Brain pericyte (primary cell): ENCODE data around the gene ABHD14A.

Experiments
- DNase-seq: peaks from one replicate; pipeline ENCODE4 v3.0.0-alpha.2; 2012; ENCODE audit warnings: low read depth, low spot score

Gene ABHD14A

DNA sequence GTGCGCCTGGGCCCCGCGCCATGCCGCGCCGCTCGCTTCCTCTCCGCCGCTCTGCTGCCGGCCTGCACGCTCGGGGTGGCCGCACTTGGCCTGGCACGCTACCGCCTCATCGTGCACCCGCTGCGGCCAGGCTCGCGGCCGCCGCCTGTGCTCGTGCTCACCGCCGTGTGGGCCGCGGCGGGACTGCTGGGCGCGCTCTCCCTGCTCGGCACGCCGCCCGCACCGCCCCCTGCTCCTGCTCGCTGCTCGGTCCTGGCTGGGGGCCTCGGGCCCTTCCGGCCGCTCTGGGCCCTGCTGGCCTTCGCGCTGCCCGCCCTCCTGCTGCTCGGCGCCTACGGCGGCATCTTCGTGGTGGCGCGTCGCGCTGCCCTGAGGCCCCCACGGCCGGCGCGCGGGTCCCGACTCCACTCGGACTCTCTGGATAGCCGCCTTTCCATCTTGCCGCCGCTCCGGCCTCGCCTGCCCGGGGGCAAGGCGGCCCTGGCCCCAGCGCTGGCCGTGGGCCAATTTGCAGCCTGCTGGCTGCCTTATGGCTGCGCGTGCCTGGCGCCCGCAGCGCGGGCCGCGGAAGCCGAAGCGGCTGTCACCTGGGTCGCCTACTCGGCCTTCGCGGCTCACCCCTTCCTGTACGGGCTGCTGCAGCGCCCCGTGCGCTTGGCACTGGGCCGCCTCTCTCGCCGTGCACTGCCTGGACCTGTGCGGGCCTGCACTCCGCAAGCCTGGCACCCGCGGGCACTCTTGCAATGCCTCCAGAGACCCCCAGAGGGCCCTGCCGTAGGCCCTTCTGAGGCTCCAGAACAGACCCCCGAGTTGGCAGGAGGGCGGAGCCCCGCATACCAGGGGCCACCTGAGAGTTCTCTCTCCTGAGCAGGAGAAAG, 18.7 kb upstream of the ABHD14A start:
- no peak for DNase-seq

DNA sequence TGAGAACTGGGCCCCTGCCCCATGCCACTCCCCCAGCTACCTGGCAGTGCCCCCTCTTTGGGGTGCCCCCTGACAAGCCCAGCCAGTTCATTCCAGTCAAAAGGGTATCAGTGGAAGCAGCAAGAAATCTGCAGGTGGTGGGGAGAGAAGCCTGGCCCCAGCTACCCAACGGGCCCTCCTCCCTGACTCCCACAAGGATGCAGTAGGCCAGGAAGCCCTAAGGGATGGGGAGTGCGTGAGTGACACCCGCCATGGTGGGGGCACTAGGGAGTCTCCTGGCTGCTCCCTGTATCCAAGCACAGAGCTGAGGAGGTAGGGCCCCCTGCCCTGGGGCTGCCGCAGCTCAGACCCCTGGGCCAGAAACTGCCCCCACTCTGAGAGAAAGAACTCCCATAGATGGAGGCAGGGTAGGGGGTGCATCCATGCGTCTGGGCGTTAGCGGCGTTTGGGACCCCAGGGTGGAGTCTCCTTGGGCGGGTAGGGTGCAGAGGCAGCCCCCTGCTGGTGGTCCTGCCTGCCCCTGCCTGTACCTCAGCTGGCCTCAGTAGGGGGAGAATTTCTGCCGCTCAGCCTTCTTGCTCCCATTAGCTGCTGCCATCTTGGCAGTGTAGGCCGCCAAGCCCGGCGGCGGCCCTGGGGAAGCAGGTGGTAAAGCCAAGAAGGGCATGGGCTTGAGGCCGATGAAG, 17.2 kb upstream of the ABHD14A start:
- DNase-seq: no peak

DNA sequence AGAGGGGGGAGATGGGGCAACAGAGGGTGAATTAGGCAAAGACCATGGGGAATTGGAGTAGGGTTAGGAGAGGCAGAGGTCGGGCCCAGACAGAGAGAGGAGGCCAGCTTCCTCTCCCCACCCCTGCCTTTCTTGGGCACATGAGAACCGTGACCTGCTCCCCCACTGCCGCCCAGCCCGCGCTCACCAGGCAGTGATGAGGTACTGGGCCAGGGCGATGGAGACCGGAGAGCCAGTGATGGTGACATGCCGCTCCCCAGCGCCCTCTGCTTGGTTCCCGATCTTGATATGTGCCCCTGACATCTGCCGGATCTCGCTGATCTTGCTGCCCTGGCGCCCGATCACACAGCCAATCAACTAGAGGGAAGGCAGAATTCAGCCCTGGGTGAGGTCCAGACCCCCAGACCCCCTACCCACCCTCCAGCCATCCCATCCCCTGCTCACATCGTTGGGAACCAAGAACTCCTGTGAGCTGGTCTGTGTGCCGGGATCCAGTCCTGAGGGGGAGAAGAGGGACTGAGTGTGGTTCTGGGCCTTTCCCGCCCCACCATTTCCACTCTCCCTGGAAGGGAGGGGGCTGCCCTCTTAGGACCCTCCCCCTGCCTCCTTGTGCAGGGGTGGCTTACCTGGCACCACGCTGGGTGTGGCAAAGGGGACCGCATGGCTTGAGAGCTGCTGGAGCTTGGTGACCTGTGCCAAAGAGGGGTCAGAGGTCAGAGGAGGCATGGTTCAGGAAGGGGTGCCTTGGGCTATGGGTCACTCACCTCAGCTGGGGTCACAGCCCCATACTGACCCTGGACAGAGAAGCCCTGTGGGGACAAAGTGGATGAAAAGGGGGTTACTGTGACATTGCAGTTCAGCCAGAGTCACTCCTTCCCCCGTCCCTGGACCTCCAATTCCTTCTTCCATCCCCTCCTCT, 16.0 kb upstream of the ABHD14A start:
- DNase-seq: no peak

DNA sequence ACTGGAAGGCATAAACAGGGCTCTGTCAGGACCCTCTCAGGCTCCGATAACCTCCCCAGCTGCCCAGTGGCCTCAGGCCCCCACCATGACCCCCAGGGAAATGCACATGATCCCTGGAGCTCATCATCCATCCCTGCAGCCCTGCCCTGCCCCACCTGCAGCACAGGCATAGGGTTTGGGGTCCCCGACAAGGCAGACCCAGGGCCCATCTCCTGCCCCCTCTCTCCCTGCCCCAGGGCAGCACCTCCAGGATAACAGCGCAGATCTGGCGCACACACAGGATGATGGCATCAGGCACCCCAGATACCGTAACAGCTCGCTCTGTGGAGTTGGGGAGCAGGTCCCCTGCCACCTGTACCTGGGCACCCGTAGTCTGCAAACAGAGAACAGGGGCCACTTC, 15.2 kb upstream of the ABHD14A start:
- DNase-seq: no peak

DNA sequence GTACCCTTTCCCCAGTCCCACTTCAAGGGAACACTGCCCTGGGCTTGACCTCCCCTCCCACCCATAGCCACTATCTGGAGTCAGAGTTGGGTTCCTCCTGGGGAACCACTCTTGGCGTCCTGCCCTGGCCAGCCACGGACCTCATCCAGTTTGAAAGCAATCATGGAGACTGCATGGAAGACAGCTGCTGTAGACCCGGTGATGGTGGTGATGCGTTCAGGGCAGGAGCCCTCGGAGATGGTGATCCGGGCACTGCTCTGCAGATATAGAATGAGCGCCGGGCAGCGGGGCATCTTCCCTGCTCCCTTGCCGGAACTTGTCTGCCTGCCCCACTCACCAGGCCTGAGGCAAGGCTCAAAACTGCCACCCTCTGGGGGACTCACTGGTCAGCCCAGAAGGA, 14.5 kb upstream of the ABHD14A start:
- no peak for DNase-seq

DNA sequence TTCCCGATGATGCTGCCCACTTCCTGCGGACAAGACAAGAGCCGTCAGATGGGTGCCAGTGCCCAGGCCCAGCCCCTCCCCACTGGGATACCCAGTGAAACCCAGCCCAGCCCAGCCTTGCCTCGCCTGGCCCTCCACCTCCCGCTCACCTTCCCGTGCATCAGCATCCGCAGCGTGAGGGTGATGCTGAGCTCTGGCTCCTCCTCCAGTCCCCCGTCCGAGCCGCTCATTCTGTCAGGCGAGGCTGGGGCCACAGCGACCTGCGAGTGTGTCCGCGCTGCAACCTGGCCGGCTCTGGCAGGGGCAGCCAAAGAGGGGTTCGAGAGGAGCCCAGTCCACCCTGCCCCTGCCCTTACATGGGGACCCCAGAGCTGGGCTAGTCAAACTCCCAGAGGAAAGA, 13.9 kb upstream of the ABHD14A start:
- DNase-seq: no peak

DNA sequence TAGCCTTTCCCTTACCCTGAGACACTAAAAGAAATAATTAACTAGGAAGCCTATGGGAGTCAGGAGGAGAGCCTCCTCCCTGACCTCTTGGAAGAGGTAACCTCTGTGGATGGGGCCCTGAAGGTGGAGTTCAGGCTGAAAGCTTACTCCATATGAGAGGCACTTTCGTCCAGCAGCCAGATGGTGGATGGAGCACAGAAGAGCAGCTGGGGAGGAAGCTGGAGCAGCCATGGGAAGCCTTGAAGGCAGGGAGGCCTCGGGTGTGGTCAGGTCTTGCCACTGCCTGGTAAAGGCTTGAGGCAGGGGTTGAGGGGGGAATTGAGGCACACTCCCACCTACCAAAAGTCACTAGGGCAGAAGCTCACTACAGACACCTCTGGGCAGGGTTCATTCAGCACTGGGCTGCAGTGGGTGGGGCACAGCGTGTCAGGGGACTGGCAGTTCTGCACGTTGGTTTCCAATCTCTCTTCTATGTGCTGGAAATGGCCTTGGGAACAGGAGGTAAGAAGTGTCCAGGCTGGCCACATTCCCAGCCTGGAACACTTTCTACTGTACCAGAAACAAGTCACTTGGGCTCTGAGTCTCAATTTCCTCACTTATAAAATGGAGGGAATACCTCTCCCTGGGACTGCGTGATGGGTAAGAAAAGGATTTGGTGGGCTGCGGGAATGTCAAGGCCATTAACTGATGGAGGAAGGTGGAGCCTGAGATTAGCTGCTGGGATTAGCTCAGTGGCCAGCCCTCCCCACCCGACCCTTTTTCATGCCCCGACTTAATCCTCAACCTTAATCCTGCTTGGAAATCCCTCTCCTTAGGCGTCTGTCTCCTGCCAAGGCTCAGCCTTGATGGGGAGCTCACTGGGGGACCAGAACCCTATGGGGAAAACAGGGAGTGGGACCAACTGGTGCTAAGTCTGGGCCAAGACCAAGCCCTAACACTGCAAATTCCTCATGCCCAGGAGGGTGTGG, 13.0 kb upstream of the ABHD14A start:
- no peak for DNase-seq

DNA sequence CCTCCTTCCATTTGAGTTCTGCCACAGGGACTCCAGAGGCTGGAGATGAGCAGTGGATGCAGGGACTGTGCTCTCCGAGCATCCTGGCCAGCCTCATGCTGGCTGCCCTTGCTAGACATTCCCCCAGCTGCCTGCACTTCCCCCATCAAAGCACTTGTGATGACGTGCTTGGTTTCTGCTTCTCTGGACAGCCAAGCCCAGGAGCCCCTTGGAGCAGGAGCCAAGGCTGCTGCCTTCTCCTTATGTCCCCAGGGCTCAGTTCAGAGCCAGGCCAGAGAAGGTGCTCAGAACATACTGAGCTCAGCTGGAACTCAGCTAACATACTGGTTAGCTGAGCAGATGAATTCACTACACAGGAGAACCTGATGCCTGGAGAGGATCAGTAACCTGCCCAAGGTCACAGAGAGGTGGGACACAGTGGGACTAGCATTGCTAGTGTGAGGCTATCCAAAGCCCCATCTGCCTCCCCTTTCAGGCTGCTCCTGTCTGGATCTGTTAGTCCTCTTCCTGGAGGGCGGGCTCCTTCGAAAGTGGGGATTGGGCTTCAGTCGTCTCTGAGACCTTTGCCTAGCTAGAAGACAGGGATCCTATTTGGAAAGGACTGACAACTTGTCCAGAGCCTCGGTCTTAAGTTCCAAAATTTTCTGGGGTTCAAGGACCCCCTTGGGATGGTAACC, 11.9 kb upstream of the ABHD14A start:
- DNase-seq: no peak

DNA sequence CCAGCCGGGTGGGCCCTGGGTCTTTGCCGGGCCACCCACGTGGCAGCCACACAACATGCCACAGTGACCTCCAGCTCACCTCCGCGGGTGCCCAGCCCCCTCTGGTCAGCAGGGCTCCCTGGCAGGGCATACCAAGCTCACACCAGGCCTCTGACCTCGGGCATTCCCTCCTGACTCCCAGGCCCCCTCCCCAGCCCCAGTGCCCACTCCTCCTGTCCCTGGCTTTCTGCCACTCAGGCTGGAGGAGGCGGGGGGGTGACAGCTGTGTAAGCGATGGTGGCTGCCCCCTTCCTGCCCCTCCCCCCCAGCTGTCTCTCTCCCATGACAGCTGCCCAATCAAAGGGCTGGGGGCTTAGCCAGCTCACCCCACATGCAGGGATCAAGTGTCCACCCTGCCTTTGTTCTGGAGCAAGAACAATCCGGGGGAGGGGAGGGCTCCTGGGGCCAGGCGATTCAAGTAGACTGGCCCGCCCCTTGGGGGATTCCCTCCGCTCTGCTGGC, 10.9 kb upstream of the ABHD14A start:
- DNase-seq: no peak

DNA sequence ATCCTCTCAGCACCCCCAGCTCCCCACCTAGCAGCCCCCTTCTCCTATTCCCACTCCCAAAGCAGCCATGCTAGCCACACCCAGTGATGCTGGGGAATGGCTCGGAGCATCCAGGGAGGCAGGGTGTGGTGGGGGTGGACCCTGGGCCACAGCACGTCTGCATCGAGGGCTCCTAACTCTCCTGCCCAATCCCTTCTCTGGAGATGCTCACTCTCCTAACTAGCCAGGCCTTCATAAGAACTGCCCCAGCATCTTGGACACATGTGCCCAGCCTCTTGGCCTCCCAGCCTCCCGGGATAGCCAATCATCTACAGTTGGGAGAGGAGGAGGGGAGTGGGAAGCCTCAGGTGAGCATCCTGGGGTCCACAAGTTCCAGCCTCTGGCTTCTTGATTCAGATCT, 10.3 kb upstream of the ABHD14A start:
- no peak for DNase-seq

DNA sequence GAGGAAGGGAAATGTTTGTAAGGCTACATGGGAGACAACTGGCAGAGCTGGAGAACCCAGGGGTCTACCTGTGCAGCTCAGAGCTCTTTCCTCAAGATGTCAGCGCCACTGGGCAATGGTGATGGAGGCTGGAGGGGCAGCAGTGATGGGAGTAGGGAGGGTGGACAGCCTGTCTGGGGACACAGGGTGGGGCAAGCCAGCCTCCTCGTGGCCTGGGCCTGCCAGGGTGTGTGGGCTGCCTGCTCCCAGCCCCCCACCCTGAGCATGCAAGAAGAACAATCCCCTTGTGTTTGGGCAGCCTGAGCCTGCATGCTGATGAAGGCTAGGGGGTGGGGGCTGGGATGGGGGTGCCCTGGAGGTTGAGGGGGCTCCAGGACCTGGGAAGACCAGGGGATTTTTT, 8.8 kb upstream of the ABHD14A start:
- DNase-seq: no peak

DNA sequence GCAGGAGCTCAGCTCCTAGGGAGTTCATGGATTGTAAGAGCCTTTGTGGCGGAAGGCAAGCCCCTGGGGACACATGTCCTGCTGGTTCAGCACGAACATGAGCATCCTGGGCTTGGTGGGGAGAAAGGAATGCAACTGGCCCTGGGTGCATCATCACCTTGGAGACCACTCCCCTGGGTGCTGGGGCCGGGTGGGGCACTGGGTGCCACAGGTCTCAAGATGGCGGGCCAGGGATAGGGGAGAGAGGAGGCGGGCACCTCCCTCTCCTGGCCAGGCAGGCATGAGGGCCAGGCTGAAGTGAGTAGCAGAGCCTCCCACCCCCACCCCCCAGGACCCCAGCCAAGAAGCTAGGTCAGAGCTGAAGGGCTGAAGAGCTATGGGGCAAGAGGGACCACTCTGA, 8.4 kb upstream of the ABHD14A start:
- DNase-seq: no peak

DNA sequence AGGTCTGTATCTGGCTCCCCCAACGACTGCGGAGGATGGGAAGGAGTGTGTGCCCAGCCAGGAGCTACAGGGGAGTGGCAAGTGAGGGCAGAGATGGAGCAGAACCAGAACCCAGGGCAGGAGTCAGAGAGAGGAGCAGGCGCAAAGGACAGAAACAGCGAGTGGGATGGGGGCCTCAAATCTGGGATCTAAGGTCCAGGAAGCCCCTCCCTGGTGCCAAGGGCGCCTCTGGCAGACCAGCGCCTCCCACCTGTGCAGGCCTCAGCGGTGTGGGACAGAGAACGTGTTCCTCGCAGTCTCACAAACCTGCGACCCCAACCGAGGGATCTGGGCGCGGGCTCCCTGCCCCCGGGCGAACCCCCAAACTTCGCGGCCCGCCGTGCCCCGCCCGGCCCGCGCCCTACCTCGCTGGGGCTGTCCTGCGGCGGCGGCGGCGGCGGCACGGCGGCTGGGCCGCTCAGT, 7.9 kb upstream of the ABHD14A start:
- DNase-seq: no peak

DNA sequence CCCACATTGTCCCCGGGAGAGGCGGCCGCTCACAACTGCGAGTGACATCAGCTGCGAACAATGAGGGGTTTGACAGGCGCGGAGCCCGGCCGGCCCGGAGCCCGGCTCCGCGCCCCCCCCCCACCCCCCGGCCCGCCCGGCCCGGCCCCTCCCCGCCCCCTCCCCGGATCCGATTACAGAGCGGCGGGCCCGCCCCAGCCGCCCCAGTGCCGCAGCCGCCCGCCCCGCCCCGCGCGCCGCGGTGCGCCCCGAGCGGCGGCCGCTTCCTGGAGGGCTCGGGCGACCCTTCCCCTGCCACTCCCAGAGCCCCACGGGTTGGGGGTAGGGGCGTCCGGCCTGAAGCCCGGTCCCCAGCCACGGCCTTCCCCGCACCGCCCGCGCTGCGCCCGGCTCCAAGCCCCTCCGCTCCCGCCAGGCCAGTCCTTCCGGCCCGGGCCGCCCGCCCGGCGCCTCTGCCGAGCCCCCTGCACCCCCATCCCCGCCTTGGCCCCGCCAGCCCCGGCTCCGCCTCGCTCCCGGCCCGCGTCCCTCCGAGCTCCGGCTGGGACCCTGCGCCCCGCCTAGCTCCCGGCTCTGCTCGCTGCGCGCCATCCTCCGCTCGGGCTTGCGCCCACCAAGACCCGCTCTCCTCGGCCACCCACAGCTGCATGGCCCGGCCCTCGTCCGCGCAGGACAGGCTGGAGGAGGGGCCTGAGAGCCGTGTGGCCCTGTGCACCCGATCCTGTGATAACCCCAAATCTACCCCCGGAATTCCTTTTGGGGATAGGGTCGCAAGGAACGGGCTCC, 7.3 kb upstream of the ABHD14A start, which contains the start of gene PCBP4:
TSS of gene PCBP4 (minus strand) at position 71 of the 786 bp plus-strand sequence. CDS start 6,214 bp downstream, outside the sequence.
- DNase-seq: no peak

DNA sequence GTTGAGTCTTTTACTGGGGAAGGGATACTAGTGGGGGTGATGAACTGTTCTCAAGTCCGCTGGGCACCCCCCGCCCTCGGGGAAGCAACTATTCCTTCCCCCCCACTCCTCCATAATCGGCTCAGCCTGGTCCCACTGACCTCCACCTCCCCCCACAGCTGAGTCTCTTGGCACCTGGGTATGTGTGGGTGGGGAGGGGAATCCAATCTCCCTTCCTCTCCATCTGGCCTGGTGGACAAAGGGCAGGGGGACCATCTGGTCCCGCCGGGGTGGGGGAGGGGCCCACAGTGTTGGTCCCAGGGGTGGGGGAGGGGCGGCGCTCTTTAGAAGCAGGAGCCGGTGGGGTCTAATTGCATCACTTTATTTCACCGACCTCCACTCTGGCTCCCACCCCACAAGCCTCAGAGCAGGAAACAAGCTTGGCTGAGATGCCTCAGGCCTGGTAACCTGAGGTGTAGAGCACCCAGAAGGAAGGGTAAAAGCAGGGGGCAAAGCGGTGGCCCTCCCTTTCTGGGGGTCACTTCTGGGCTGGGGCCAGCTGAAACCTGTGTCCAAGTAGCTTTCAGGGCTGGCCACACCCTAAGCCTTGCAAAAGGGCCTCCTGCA, 6.6 kb upstream of the ABHD14A start:
- DNase-seq: no peak

DNA sequence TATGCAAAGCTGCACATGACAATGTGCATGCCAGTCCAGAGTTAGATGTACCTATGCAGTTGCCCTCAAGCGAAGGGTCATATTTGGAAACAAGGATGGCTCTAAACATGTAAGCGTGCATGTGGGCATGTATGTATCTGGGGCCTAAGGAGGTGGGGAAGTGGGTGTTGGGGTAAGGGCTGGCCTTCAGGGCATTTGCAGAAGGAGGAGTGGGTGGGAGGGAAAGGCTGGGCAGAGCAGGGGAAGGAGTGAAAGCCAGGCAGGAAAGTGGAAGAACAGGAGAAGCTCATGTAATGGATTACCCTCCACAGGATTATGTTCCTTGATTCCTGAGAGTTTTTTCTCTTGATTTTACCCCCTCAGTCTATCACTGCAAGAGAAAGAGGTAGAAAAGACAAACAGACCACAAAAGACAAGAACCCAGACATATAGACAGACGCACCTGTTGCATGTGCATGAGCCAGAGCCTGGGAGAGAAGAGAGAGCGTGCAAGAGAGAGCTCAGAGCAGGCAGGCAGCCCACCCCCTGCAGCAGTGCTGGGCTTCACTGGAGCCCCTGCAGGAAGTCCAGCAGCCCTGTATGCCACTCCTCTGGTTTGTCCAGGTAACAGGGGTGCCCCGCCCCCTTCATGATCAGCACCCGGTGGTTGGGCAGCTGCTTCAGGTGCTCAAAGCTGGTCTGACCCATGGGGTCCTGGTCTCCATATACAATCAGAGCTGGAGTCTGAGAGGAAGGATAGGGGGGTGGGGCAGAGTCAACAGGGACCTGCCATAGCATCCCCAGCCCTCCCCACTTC, 5.8 kb upstream of the ABHD14A start:
- DNase-seq: no peak

DNA sequence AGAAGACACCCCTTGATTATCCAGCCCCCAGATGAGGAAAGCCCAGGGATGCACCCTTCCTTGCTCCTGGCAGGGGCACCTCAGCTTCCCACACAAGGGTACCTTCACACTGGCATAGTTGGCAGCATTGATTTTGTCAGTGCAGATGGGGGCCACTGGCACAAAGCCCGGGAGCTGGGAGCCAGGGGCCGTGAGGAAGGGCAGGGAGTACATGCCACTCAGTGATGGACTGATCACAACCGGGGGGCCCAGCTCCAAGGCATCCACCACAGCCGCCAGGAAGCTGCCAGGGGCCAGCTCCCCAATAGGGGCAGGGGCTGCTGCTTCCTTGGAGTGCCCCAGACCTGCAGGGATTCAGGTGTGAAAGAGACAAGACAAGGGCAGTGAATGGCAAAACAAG, 5.0 kb upstream of the ABHD14A start:
- no peak for DNase-seq
